HPDE6-E6E7 (cell line): ENCODE data around the gene DNAJC17.

Source experiments
- DNase-seq: peaks from one replicate; pipeline ENCODE4 v3.0.0; 2011; ENCODE audit warnings: missing footprints; ENCODE audit errors: extremely low spot score

The DNAJC17 gene

GRCh38 chr15:40739854-40740253 lies 67.4 kb downstream of the DNAJC17 start:
- DNase-seq = no peak

DNA sequence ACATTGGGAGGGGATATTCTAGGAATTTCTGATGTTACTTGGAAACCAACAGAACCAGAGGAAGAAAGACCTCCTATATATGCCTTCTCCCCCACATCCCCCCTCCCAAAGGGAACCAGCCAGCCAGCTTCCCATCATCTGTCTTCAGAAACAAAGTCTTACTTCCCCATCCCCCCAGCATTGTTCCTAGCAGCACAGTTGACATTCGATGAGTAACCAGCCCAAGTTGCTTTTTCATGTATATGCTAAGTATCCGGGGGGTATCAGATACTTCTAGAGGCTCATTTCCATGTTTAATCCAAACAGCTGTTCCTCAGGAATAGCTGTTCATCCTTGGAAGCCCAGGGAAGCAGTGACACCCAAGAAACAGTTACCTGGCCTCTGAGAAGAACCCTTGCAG lies 68.2 kb downstream of the DNAJC17 start:
- no peak for DNase-seq

DNA sequence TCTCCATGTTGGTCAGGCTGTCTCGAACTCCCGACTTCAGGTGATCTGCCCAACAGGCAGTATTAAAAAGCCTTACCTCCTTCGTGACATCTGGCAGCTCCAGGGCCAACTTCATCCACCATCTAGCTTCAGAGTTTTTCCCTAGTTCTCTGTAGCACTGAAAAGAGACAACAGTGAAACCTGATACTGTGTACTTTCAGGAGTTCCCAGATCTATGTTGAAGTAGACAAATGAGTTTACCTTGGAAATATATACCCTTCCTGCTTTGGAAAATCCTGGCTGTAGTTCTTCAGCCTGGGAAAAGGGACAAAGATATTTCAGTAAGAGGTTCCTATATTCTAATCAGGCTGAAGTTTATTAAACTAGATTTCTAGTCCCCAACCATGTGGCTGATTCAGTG lies 70.2 kb downstream of the DNAJC17 start:
- DNase-seq = no peak

DNA sequence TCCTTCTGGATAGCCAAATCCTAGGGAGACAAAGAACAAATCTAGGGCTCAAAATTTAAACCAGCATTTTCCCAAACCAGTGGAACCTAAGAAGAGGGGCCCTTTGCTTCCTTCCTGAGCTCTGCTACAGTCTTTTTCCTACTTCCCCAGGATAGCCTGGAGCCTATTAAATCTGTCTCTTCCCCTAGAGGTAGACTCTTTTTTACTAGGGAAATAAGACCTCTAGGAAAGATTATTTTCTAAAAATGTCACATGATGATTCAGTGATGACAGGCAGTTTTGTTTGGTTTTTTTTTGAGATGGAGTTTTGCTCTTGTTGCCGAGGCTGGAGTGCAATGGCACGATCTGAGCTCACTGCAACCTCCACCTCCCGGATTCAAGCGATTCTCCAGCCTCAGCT lies 70.7 kb downstream of the DNAJC17 start:
- DNase-seq = no peak

DNA sequence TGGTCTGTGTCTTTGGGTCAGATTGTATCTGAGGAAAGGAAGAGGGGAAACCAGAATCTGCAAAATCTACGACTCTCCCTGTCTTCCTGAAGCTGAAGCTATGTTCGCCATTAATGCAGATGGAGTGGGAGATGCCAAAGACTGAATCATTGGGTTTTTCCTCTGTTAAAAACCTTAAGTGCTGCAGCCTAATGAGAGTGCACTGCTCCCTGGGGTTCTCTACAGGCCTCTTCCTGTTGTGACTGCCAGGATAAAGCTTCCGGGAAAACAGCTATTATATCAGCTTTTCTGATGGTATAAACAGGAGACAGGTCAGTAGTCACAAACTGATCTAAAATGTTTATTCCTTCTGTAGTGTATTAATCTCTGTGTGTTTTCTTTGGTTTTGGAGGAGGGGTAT lies 76.2 kb downstream of the DNAJC17 start:
- no peak for DNase-seq

- no peak for DNase-seq
Measured at GRCh38 chr15:40723919-40724318, 83.4 kb downstream of the DNAJC17 start.

DNA sequence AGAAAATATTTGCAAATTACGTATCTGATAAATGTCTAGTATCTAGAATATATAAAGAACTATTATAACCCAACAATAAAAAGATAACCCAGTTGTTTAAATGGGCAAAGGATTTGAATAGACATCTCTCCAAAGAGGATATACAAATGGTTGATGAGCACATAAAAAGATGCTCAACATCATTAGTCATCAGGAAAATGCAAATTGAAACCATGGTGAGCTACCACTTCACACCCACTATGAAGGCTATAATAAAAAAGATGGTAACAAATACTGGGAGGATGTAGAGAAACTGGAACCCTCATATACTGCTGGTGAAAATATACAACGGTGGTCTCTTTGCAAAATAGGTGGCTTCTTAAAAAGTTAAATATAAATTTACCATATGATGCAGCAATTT lies 84.3 kb downstream of the DNAJC17 start:
- no peak for DNase-seq

DNA sequence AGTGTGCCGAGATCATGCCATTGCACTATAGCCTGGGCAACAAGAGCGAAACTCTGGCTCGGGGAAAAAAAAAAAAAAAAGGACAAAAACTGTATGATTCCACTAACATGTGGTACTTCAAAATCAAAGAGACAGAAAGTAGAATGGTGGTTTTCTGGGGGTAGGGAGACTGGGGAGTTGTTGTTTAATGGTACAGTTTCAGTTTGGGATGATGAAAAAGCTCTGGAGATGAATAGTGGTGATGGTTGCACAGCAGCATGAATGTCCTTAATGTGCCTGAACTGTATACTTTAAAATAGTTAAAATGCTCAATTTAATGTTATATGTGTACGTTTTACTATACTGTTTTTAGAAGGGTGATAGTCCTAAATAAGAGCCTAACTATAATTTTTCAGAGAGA lies 84.9 kb downstream of the DNAJC17 start:
- DNase-seq = no peak

DNA sequence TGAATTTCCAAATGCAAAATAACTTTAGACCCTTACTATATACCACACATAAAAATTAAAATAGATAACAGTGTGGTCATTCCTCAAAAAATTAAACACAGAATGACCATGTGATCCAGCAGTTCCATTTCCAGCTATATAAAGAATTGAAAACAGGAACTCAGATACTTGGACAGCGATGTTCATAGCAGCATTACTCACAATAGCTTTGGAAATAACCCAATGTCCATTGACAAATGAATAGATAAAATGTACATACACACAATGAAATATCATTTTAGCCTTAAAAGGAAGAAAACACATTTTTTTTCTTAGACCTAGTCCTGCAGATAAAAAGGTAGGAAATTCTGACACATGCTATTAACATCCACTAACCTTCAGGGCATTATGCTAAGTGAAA lies 85.6 kb downstream of the DNAJC17 start:
- no peak for DNase-seq

GRCh38 chr15:40716165-40716564 lies 91.1 kb downstream of the DNAJC17 start:
- no peak for DNase-seq
